HepG2 (cell line): ENCODE measurements around the gene SAMD14. TPM values are rescaled to one million over a fixed set of nuclear protein-coding genes. Genes with fewer than 3 reads are reported as not detected.

Experiments used
- ATF7 ChIP-seq, 2 experiments: fragments of 450-650 bp in 1 of 2; sonication (generic) in 1 of 2; formaldehyde crosslinking in 1 of 2; IDR thresholded peaks; 2 replicates each; pipeline versions ENCODE4 v1.4.0 to v1.6.1; 2016 to 2020; ENCODE audit warnings: antibody characterized with exemption in 1 of 2, mild to moderate bottlenecking in 1 of 2, missing genetic modification reagents in 1 of 2
- POGZ ChIP-seq: sonication (generic); formaldehyde crosslinking; IDR thresholded peaks from 2 replicates; pipeline ENCODE4 v1.4.0; 2020; ENCODE audit warnings: mild to moderate bottlenecking, missing genetic modification reagents
- TARDBP ChIP-seq: sonication (generic); formaldehyde crosslinking; IDR thresholded peaks from 2 replicates; pipeline ENCODE4 v1.8.0; 2022; ENCODE audit warnings: mild to moderate bottlenecking, missing genetic modification reagents
- ZBTB7A ChIP-seq: sonication (generic); formaldehyde crosslinking; IDR thresholded peaks from 2 replicates; pipeline ENCODE4 v1.8.0; 2022; ENCODE audit warnings: mild to moderate bottlenecking, missing genetic modification reagents
- ZNF616 ChIP-seq: sonication (generic); formaldehyde crosslinking; IDR thresholded peaks from 2 replicates; pipeline ENCODE4 v1.5.0; 2020; ENCODE audit warnings: low read depth, mild to moderate bottlenecking, missing genetic modification reagents
- polyA plus RNA-seq, 8 experiments: library from polyadenylated mRNA; depleted of rRNA in 3 of 8; stranded (reverse) in 7 of 8; unstranded in 1 of 8; fragments of >200 nt; fragmentation: Illumina TruSeq in 4 of 8; extraction: Trizol in 4 of 8; gene quantifications; 2 replicates each; pipeline versions ENCODE4 v1.2.1 to v1.2.3, GENCODE V29; 2011 to 2016; ENCODE audit warnings: low read depth in 4 of 8, missing spikeins in 1 of 8, mixed read lengths in 1 of 8; ENCODE audit not compliant: insufficient read depth in 1 of 8
- total RNA-seq, 5 experiments: library from RNA; depleted of rRNA; stranded (reverse); fragments of >200 nt; fragmentation: Illumina TruSeq; extraction: Trizol; gene quantifications; 2 replicates each; pipeline ENCODE4 v1.2.3, GENCODE V29; 2016; ENCODE audit warnings: low read depth in 1 of 5
- TF ChIP-seq, protein P1 (sequence below): sonication (generic); formaldehyde crosslinking; IDR thresholded peaks from 2 replicates; pipeline ENCODE4; 2020; ENCODE audit warnings: missing genetic modification reagents, mild to moderate bottlenecking, borderline replicate concordance
- TF ChIP-seq, protein P2 (sequence below): IDR thresholded peaks from 2 replicates; pipeline ENCODE4 v1.6.1; 2016; ENCODE audit warnings: mild to moderate bottlenecking, missing biosample characterization, missing genetic modification reagents
- TF ChIP-seq, protein P3 (sequence below): sonication (generic); formaldehyde crosslinking; IDR thresholded peaks from 2 replicates; pipeline ENCODE4 v1.9.0; 2021; ENCODE audit warnings: missing genetic modification reagents, borderline replicate concordance
- TF ChIP-seq, protein P4 (sequence below): sonication (generic); formaldehyde crosslinking; IDR thresholded peaks from 2 replicates; pipeline ENCODE4 v1.4.0; 2020; ENCODE audit warnings: mild to moderate bottlenecking, missing genetic modification reagents
- TF ChIP-seq, protein P5 (sequence below): sonication (generic); formaldehyde crosslinking; IDR thresholded peaks from 2 replicates; pipeline ENCODE4 v1.8.1; 2023; ENCODE audit warnings: mild to moderate bottlenecking, inconsistent platforms, moderate library complexity, missing genetic modification reagents, borderline replicate concordance
- TF ChIP-seq, protein P6 (sequence below): IDR thresholded peaks from 2 replicates; pipeline ENCODE4 v1.6.1; 2016; ENCODE audit warnings: missing genetic modification reagents, missing compliant biosample characterization

SAMD14 gene
- total and polyA plus RNA-seq, 2 of the 13 experiments (the other 11 are each of a cell fraction or from before 2014, with no cell fraction given) = 0.07 to 0.22 TPM

DNA sequence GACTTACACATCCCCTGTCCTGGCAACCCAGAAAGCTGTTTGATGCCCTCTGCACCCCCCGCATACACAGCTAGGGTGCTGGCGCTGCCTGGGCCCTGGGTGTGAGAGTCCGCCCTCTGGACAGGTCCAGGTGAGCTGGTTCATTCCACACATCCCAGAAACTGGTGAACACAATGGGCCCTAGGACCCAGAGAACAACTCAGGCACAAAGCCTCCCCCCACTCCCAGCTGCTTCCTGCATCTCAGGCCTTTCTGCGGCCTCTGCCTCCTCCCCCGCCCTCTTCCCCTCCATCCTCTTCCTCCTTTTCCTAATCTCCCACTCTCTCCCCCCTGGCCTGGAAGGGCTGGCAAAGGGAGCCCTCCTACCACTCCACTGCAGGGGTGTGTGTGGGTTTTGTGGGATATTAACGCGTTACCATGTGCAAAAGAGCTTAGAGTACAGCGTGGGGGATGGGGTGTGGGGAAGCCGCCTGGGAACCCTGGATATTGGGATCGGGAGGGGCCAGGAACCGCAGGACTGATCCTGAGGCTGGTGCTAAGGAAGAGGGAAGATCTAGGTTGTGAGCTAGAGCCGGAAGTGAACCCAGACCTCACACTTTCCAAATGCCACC lies 22.1 kb upstream of the SAMD14 start (continued):
- TF ChIP-seq, protein P1, sequence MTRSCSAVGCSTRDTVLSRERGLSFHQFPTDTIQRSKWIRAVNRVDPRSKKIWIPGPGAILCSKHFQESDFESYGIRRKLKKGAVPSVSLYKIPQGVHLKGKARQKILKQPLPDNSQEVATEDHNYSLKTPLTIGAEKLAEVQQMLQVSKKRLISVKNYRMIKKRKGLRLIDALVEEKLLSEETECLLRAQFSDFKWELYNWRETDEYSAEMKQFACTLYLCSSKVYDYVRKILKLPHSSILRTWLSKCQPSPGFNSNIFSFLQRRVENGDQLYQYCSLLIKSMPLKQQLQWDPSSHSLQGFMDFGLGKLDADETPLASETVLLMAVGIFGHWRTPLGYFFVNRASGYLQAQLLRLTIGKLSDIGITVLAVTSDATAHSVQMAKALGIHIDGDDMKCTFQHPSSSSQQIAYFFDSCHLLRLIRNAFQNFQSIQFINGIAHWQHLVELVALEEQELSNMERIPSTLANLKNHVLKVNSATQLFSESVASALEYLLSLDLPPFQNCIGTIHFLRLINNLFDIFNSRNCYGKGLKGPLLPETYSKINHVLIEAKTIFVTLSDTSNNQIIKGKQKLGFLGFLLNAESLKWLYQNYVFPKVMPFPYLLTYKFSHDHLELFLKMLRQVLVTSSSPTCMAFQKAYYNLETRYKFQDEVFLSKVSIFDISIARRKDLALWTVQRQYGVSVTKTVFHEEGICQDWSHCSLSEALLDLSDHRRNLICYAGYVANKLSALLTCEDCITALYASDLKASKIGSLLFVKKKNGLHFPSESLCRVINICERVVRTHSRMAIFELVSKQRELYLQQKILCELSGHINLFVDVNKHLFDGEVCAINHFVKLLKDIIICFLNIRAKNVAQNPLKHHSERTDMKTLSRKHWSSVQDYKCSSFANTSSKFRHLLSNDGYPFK (CRISPR knock-in tag) = 0 out of 2 replicates have a peak, but pooled peaks have one; percentile 45
- TF ChIP-seq, protein P2, sequence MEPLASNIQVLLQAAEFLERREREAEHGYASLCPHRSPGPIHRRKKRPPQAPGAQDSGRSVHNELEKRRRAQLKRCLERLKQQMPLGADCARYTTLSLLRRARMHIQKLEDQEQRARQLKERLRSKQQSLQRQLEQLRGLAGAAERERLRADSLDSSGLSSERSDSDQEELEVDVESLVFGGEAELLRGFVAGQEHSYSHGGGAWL (CRISPR knock-in tag) = 0 out of 2 replicates have a peak, but pooled peaks have one; percentile 36
- TF ChIP-seq ATF7 (IDR thresholded peaks at IDR 0.05) = no peak
- peak; percentile 25 for TF ChIP-seq ATF7 (CRISPR knock-in tag; IDR thresholded peaks at IDR 0.05)
- TF ChIP-seq, protein P3, sequence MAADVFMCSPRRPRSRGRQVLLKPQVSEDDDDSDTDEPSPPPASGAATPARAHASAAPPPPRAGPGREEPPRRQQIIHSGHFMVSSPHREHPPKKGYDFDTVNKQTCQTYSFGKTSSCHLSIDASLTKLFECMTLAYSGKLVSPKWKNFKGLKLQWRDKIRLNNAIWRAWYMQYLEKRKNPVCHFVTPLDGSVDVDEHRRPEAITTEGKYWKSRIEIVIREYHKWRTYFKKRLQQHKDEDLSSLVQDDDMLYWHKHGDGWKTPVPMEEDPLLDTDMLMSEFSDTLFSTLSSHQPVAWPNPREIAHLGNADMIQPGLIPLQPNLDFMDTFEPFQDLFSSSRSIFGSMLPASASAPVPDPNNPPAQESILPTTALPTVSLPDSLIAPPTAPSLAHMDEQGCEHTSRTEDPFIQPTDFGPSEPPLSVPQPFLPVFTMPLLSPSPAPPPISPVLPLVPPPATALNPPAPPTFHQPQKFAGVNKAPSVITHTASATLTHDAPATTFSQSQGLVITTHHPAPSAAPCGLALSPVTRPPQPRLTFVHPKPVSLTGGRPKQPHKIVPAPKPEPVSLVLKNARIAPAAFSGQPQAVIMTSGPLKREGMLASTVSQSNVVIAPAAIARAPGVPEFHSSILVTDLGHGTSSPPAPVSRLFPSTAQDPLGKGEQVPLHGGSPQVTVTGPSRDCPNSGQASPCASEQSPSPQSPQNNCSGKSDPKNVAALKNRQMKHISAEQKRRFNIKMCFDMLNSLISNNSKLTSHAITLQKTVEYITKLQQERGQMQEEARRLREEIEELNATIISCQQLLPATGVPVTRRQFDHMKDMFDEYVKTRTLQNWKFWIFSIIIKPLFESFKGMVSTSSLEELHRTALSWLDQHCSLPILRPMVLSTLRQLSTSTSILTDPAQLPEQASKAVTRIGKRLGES (CRISPR knock-in tag) = no peak
- no peak for TF ChIP-seq ZNF616 (CRISPR knock-in tag)
- TF ChIP-seq, protein P4, sequence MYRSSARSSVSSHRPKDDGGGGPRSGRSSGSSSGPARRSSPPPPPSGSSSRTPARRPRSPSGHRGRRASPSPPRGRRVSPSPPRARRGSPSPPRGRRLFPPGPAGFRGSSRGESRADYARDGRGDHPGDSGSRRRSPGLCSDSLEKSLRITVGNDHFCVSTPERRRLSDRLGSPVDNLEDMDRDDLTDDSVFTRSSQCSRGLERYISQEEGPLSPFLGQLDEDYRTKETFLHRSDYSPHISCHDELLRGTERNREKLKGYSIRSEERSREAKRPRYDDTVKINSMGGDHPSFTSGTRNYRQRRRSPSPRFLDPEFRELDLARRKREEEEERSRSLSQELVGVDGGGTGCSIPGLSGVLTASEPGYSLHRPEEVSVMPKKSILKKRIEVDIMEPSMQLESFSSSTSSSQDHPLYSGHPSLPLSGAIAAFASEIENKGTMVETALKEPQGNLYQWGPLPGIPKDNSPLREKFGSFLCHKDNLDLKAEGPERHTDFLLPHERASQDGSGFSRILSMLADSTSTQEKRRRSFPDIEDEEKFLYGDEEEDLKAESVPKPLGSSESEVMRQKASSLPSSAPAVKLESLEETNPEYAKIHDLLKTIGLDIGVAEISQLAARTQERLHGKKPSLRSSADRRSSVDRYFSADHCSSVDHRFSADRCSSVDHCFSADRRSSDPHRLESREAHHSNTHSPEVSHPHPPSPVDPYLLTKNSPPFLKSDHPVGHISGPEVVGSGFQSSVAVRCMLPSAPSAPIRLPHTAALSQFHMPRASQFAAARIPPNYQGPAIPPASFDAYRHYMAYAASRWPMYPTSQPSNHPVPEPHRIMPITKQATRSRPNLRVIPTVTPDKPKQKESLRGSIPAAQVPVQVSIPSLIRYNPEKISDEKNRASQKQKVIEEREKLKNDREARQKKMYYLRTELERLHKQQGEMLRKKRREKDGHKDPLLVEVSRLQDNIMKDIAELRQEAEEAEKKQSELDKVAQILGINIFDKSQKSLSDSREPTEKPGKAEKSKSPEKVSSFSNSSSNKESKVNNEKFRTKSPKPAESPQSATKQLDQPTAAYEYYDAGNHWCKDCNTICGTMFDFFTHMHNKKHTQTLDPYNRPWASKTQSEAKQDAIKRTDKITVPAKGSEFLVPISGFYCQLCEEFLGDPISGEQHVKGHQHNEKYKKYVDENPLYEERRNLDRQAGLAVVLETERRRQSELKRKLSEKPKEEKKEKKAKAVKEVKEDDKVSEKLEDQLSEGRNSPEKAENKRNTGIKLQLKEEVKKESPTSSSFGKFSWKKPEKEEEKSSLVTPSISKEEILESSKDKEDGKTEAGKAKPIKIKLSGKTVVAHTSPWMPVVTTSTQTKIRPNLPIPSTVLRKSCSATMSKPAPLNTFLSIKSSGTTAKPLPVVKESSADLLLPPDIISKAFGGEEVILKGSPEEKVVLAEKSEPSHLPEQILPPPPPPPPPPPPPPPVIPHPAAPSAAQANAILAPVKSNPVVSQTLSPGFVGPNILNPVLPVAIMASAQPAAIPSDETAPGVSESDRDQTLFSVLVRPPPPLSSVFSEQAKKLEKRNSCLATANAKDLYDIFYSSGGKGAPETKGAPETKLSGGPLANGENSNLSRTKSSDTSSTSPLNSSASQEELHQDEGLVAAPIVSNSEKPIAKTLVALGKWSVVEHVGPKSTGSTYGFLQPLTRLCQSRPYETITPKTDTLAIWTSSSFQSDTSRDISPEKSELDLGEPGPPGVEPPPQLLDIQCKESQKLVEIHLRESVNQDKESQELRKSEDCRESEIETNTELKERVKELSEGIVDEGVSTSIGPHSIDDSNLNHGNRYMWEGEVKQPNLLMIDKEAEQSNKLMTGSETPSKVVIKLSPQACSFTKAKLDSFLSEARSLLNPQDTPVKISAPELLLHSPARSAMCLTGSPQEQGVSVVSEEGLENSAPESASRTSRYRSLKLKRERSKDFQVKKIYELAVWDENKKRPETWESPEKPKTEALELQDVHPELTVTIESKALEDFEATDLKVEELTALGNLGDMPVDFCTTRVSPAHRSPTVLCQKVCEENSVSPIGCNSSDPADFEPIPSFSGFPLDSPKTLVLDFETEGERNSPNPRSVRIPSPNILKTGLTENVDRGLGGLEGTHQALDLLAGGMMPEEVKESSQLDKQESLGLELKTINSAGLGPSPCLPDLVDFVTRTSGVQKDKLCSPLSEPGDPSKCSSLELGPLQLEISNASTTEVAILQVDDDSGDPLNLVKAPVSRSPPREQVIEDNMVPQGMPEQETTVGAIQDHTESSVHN (CRISPR knock-in tag) = no peak
- TF ChIP-seq POGZ (CRISPR knock-in tag) = peak; percentile 61; the same call in 1 of the 2 replicates
- no peak for TF ChIP-seq ZBTB7A (CRISPR knock-in tag)
- peak; percentile 60; the same call in 1 of the 2 replicates for TF ChIP-seq TARDBP (CRISPR knock-in tag)
- TF ChIP-seq, protein P5, sequence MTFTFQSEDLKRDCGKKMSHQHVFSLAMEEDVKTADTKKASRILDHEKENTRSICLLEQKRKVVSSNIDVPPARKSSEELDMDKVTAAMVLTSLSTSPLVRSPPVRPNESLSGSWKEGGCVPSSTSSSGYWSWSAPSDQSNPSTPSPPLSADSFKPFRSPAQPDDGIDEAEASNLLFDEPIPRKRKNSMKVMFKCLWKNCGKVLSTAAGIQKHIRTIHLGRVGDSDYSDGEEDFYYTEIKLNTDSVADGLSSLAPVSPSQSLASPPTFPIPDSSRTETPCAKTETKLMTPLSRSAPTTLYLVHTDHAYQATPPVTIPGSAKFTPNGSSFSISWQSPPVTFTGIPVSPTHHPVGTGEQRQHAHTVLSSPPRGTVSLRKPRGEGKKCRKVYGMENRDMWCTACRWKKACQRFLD (CRISPR knock-in tag) = no peak
- TF ChIP-seq, protein P6, sequence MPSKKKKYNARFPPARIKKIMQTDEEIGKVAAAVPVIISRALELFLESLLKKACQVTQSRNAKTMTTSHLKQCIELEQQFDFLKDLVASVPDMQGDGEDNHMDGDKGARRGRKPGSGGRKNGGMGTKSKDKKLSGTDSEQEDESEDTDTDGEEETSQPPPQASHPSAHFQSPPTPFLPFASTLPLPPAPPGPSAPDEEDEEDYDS (CRISPR knock-in tag) = no peak
